Upper lobe of right lung (tissue), 1 donor: ENCODE results near the gene PKIG. TPM values are rescaled to one million over a fixed set of nuclear protein-coding genes. Genes with fewer than 3 reads are reported as not detected.

ENCODE experiments used
- ATAC-seq: fragments of 200-7000 bp; cut with Tn5 transposase; one replicate; pipeline ENCODE4 v1.9.1; 2020; ENCODE audit warnings: mild to moderate bottlenecking, moderate library complexity
- DNase-seq: peaks from one replicate; pipeline ENCODE4 v3.0.0-alpha.2; 2020
- H3K27ac ChIP-seq: fragments of 200-600 bp; one replicate; pipeline ENCODE4 v1.8.0; 2022
- H3K27me3 ChIP-seq: fragments of 200-600 bp; one replicate; pipeline ENCODE4 v1.8.0; 2022; ENCODE audit warnings: mild to moderate bottlenecking
- H3K36me3 ChIP-seq: fragments of 200-600 bp; one replicate; pipeline ENCODE4 v1.8.0; 2022
- H3K4me1 ChIP-seq: fragments of 200-600 bp; one replicate; pipeline ENCODE4 v1.8.0; 2022
- H3K4me3 ChIP-seq: fragments of 200-600 bp; one replicate; pipeline ENCODE4 v1.8.0; 2022; ENCODE audit warnings: mild to moderate bottlenecking
- H3K9me3 ChIP-seq: fragments of 200-600 bp; one replicate; pipeline ENCODE4 v1.8.0; 2022
- intact Hi-C: fragments of 100-400 bp; cut with DNase I; formaldehyde crosslinking; loops from one replicate; pipeline ENCODE4 v1.11.0; 2022
- long read RNA-seq: library from polyadenylated mRNA; unstranded; transcript quantifications from one replicate; pipeline ENCODE4 v2.0.0, GENCODE V29; 2021
- total RNA-seq: library from RNA; stranded (reverse); fragmentation: NEBNext Ultra II Directional; extraction: Animal tissue kit (Norgen Biotek cat#: 25700); gene quantifications from one replicate; pipeline ENCODE4 v1.2.1, GENCODE V29; 2021
- TF ChIP-seq, protein P1 (sequence below): fragments of 200-600 bp; IDR thresholded peaks from one replicate; pipeline ENCODE4 v1.8.0; 2022; ENCODE audit warnings: antibody characterized with exemption
- donor health status: DM: no; HTN: yes; CAD: no; lungs with severe emphysema.

Gene PKIG
- 88.8 TPM for total RNA-seq
- long read RNA-seq, transcript PKIG-202 (4 exons, 1,180 nt) = major isoform, 53 of 96 reads
- long read RNA-seq, transcript PKIG-207 (4 exons, 1,191 nt) = minor isoform, 25 of 96 reads
- long read RNA-seq, transcript PKIG-206 (5 exons, 1,338 nt) = minor isoform, 5 of 96 reads
- long read RNA-seq, partial matches to known transcripts = 5 of 96 reads
- long read RNA-seq, other reads (novel, unspliced or antisense) = 6 of 96 reads

DNA sequence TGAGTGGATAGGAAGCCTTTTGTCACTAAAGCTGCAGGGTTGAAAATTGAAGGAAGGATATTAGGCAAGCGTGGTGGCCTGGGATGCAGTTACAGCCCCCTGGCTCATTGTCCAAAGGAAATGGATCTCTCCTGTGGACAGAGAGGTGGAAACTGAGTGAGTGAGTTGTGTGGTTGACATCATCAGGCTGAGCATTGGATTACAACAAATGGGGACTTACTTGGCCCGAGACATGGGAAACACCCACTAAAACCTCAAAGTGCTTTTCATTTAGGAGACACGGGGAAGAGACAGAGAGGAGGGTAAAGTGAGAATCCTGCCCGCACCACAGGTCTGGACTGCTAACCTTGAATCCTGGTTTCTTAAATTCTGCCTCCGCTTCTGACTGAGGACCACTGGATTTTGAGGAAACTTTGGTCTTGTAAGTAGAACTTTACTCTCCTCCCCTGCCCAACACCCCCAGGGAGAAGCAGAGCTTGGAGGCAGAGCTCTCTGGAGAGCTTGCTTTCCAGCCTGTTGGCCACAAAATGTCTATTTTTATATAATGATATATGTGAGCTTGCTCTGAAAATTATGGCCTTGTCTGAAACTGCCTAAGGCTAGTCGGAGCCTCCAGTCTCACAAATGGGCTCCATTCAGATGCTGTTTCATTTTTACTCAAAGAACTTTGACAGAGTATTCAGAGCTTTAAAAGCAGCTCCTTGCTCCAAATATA, at the start of gene PKIG:
PKIG (plus strand) TSS at position 269 of the 715 bp plus-strand sequence. CDS start 31,978 bp downstream, outside the sequence.
- peak within 1 kb of the TSS; percentile 56 for H3K4me3 ChIP-seq
- DNase-seq (no peak), ATAC-seq (peak; percentile 81)
- no peaks in the 10 kb centered on the region for H3K27me3 ChIP-seq
- H3K4me1 ChIP-seq = peaks cover 51% of the 10 kb centered on the region
- H3K9me3 ChIP-seq = no peaks in the 10 kb centered on the region
- no peaks in the 10 kb centered on the region for H3K36me3 ChIP-seq
- intact Hi-C loops = no loop called here
- peak within 1 kb of the TSS; percentile 84 for H3K27ac ChIP-seq
- TF ChIP-seq, protein P1, sequence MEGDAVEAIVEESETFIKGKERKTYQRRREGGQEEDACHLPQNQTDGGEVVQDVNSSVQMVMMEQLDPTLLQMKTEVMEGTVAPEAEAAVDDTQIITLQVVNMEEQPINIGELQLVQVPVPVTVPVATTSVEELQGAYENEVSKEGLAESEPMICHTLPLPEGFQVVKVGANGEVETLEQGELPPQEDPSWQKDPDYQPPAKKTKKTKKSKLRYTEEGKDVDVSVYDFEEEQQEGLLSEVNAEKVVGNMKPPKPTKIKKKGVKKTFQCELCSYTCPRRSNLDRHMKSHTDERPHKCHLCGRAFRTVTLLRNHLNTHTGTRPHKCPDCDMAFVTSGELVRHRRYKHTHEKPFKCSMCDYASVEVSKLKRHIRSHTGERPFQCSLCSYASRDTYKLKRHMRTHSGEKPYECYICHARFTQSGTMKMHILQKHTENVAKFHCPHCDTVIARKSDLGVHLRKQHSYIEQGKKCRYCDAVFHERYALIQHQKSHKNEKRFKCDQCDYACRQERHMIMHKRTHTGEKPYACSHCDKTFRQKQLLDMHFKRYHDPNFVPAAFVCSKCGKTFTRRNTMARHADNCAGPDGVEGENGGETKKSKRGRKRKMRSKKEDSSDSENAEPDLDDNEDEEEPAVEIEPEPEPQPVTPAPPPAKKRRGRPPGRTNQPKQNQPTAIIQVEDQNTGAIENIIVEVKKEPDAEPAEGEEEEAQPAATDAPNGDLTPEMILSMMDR = no peak

DNA sequence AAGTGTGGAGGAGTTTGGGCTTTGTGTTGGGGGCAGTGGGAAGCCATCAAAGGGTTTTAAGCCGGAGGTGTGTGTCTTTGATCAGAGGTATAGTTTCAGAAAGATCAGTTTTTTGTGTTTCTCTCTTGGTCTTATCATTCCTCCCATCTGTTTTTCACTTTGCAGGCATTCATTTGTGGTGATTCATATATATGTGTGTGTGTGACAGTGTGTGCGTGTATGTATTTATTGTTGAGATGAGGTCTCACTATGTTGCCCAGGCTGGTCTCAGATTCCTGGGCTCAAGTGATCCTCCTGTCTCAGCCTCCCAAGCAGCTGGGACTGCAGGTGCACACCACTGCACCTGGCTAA, 49.4 kb upstream of the PKIG start:
- no peaks in the 10 kb centered on the region for H3K36me3 ChIP-seq
- ATAC-seq (no peak), DNase-seq (no peak)
- H3K27me3 ChIP-seq = no peaks in the 10 kb centered on the region
- H3K4me1 ChIP-seq = peaks cover 23% of the 10 kb centered on the region
- TF ChIP-seq, protein P1 = no peak
- intact Hi-C loops = loop anchor here (10.0 kb wide), 1 partner anchor 72 kb away; no protein-coding TSS in a partner anchor
- H3K27ac ChIP-seq = peak overlapping the region; percentile 83
- H3K9me3 ChIP-seq = no peaks in the 10 kb centered on the region
- peak overlapping the region; percentile 78 for H3K4me3 ChIP-seq

DNA sequence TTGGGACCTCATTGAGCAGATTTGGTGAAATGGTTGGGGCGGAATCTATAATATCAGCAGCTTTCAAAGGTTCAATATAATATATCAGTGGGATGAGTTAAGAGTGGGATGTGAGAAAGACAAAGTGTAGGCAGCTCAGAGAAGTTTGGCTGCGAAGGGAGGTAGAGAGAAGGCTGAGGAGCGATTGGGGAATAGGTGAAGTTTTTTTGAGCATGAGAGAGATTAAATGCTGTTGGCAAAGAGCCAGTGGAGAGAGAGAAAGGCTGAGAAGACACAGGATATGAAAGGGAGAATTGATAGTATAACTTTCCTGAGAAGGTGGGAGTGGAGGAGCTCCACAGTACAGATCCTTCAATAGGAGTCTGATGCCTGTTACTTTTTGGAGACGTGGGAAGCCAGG, 48.5 kb upstream of the PKIG start:
- ATAC-seq (no peak), DNase-seq (no peak)
- Histone ChIP-seq H3K4me3 (no peak overlapping the region), H3K9me3 (no peaks in the 10 kb centered on the region), H3K27me3 (no peaks in the 10 kb centered on the region), H3K36me3 (no peaks in the 10 kb centered on the region), H3K4me1 (peaks cover 23% of the 10 kb centered on the region), H3K27ac (no peak overlapping the region)
- TF ChIP-seq, protein P1 = no peak
- intact Hi-C loops = loop anchor here (10.0 kb wide), 1 partner anchor 71 kb away; no protein-coding TSS in a partner anchor

DNA sequence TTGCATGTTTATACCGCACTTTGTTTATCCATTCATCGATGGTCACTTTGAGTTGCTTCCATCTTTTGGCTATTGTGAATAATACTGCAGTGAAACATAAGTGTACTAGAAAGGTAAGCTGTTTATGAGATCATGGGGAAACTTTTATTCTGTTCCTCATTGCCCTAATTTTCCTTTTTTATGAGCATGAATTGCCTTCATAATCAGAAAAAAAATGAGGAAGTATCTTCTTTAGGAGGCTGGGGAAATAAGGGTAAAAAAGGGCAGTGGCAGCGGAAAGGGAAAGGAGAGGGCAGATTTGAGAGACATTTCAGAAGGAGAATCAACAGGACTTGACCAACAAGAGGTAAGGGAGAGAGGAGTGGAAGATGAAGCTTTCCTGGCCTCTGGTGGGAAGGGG, 46.2 kb upstream of the PKIG start:
- peaks cover 25% of the 10 kb centered on the region for H3K4me1 ChIP-seq
- H3K27ac ChIP-seq = no peak overlapping the region
- no peaks in the 10 kb centered on the region for H3K36me3 ChIP-seq
- intact Hi-C loops = loop anchor here (10.0 kb wide), 1 partner anchor 69 kb away; no protein-coding TSS in a partner anchor
- ATAC-seq (no peak), DNase-seq (no peak)
- no peak overlapping the region for H3K4me3 ChIP-seq
- TF ChIP-seq, protein P1 = no peak
- H3K27me3 ChIP-seq = no peaks in the 10 kb centered on the region
- no peaks in the 10 kb centered on the region for H3K9me3 ChIP-seq

DNA sequence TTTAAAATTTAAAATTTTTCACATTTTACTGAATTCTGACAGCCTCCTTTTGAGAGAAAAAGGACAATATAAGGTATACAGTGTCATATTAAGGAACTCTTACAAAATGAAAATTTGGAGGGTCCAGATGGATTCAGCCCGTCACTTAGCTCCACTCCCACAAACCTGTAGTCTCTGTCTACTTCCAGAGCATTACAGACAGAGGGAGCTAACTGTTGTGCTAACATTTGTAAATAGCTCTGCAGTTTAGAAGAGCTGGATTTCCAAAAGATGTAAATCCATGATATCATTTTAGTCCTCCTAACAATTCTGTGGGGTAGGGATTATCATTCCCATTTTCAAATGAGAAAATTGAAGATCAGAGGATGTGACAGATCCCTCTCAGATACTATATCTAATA, 44.4 kb upstream of the PKIG start:
- Histone ChIP-seq H3K36me3 (no peaks in the 10 kb centered on the region), H3K27ac (no peak overlapping the region), H3K4me1 (peaks cover 28% of the 10 kb centered on the region), H3K4me3 (no peak overlapping the region), H3K27me3 (no peaks in the 10 kb centered on the region), H3K9me3 (no peaks in the 10 kb centered on the region)
- no peak for DNase-seq
- no peak for ATAC-seq
- TF ChIP-seq, protein P1 = no peak
- intact Hi-C loops = loop anchor here (10.0 kb wide), 1 partner anchor 67 kb away; no protein-coding TSS in a partner anchor
